HUES48 (cell line): ENCODE measurements around the gene SPATA31C1.
"Not testable (repeated sequence)": the region's sequence is repeated elsewhere in the genome, so short reads cannot be mapped to it uniquely, and the experiment has no call there.

Experiments used
- H3K27ac ChIP-seq: one replicate; pipeline ENCODE4 v1.7.0; 2013; ENCODE audit warnings: low read depth, low read length, inconsistent platforms
- H3K27me3 ChIP-seq: 2 replicates; pipeline ENCODE4 v1.6.1; 2013; ENCODE audit warnings: mild to moderate bottlenecking, low read length; ENCODE audit not compliant: control insufficient read depth, insufficient read depth
- H3K36me3 ChIP-seq: 2 replicates; pipeline ENCODE4 v1.6.1; 2013; ENCODE audit warnings: low read length; ENCODE audit not compliant: control insufficient read depth, insufficient read depth
- H3K4me1 ChIP-seq: 2 replicates; pipeline ENCODE4 v1.6.1; 2013; ENCODE audit warnings: mild to moderate bottlenecking, low read length; ENCODE audit not compliant: control insufficient read depth, insufficient read depth
- H3K4me3 ChIP-seq: 2 replicates; pipeline ENCODE4 v1.5.1; 2013; ENCODE audit warnings: mild to moderate bottlenecking, low read depth, low read length
- H3K9ac ChIP-seq: 2 replicates; pipeline ENCODE4 v1.6.1; 2013; ENCODE audit warnings: mild to moderate bottlenecking, low read depth, low read length, moderate library complexity
- H3K9me3 ChIP-seq: 2 replicates; pipeline ENCODE4 v1.6.1; 2013; ENCODE audit warnings: low read length; ENCODE audit not compliant: control insufficient read depth, insufficient read depth

Gene SPATA31C1

GRCh38 chr9:87938336-87938735, 20.6 kb downstream of the SPATA31C1 start:
- H3K4me1 ChIP-seq, H3K27ac ChIP-seq, H3K27me3 ChIP-seq, H3K36me3 ChIP-seq, H3K4me3 ChIP-seq, H3K9me3 ChIP-seq, H3K9ac ChIP-seq: not testable (repeated sequence)

DNA sequence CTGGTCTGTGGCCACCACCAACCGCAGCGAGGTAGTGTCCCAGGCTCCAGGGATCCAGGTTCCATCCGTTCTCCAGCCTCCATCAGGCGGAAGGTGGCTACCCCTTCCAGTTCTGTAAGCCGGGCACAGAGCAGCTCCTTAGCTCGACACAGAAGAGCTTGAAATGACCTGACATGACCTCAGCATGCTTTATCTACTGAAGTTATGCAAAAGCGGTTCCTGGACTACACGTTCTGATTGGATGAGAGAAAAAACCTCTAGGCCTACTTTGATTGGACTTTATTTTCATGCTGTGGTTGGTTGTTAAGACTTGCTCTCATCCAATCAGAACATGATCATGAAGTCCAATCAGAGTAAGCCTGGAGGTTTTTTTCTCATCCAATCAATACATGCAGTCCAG, 21.3 kb downstream of the SPATA31C1 start:
- not testable (repeated sequence) for H3K36me3 ChIP-seq, H3K27ac ChIP-seq, H3K27me3 ChIP-seq, H3K9me3 ChIP-seq, H3K9ac ChIP-seq, H3K4me3 ChIP-seq, H3K4me1 ChIP-seq

DNA sequence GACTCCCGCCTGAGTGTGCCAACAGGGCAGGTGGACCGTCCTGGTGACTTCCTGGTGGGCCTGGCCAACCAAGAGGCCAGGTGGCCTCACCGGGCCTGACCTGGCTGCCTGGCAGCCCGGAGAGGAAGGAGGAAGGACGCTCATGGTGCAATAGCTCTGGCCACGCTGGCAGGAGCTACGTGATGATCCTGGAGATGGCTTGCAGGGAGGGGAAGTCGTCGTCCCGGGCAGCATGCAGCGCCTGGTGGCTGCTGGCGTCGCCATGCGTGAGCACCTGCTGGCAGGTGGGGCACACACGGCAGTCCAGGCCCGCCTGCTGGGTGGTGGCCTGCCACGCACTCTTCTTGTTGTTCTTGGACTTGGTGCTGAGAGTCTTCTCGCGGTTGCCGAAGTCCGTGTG, 26.3 kb downstream of the SPATA31C1 start:
- no peaks in the 10 kb centered on the region for H3K4me1 ChIP-seq
- no peak overlapping the region for H3K9ac ChIP-seq
- no peaks in the 10 kb centered on the region for H3K36me3 ChIP-seq
- H3K9me3 ChIP-seq = no peaks in the 10 kb centered on the region
- no peaks in the 10 kb centered on the region; the same call in 1 of the 2 replicates for H3K27me3 ChIP-seq
- no peak overlapping the region for H3K27ac ChIP-seq
- no peak overlapping the region for H3K4me3 ChIP-seq

DNA sequence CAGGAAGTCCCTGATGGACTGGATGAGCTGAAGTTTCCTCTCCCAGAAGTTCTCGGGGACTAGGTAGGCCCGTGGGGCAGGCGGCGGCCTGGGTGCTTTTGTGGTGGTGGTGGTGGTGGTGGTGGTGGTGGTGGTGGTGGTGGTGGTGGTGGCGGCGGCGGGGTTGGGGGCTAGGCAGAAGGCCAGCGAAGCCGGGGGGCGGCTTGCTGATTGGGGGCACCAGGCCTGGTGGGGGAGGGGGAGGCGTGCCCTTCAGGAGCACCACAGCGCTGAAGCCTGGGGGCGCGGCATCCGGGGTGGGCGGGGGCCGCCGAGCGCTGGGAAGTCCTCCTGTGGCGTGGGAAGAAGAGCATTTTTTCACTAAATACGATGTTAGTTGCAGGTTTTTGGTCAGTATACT, 26.9 kb downstream of the SPATA31C1 start:
- Histone ChIP-seq H3K9ac (no peak overlapping the region), H3K36me3 (no peaks in the 10 kb centered on the region), H3K27me3 (no peaks in the 10 kb centered on the region; the same call in 1 of the 2 replicates), H3K4me1 (no peaks in the 10 kb centered on the region), H3K4me3 (no peak overlapping the region), H3K27ac (no peak overlapping the region), H3K9me3 (no peaks in the 10 kb centered on the region)

- H3K27me3 ChIP-seq = no peaks in the 10 kb centered on the region; the same call in 1 of the 2 replicates
- no peak overlapping the region for H3K9ac ChIP-seq
- no peaks in the 10 kb centered on the region for H3K4me1 ChIP-seq
- H3K4me3 ChIP-seq = no peak overlapping the region
- no peaks in the 10 kb centered on the region; the same call in 1 of the 2 replicates for H3K9me3 ChIP-seq
- H3K27ac ChIP-seq = no peak overlapping the region
- no peaks in the 10 kb centered on the region for H3K36me3 ChIP-seq
Measured at GRCh38 chr9:87950296-87950695, 32.5 kb downstream of the SPATA31C1 start.

DNA sequence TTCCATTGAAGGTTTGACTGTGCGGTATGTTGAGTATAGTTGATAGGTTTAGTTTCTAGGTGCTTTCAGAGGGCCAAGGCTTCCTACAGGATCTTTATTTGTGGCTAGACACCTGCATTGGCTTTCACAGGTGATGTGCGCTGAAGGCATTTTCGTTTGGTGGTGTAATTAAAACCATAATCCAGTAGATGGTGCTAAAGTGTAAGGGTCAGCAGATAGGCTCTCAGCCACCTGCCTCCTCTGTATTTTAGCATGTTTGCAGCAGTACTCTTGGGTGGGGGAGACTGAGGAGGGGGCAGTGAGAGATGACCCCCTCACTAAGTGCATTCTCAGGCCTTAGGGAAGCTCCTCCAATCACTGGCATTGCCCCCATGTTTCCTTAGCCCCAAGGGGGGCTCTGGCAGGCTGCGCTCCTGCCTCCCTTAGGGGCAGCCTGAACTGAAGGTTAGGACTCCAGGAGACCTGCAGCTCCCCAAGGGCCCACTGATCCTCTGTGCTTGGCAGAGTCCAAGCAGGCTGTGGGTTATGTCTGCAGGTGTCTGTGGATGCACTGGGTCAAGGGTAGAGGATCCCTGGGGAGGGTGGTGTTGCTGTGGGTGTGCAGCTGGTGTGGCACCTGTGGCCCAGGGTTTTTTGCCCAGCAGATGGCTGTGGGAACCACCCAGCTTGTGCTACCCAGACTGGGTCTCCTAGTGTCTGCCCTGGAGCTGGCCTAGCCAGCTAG, 33.2 kb downstream of the SPATA31C1 start:
- Histone ChIP-seq H3K4me1 (no peaks in the 10 kb centered on the region), H3K9ac (no peak overlapping the region), H3K27ac (no peak overlapping the region), H3K27me3 (no peaks in the 10 kb centered on the region), H3K9me3 (no peaks in the 10 kb centered on the region; the same call in 1 of the 2 replicates), H3K36me3 (no peaks in the 10 kb centered on the region), H3K4me3 (no peak overlapping the region)

GRCh38 chr9:87954230-87954629, 36.5 kb downstream of the SPATA31C1 start:
- no peak overlapping the region for H3K27ac ChIP-seq
- no peaks in the 10 kb centered on the region; the same call in 1 of the 2 replicates for H3K9me3 ChIP-seq
- no peak overlapping the region for H3K9ac ChIP-seq
- no peaks in the 10 kb centered on the region for H3K4me1 ChIP-seq
- H3K27me3 ChIP-seq = no peaks in the 10 kb centered on the region
- no peaks in the 10 kb centered on the region for H3K36me3 ChIP-seq
- no peak overlapping the region for H3K4me3 ChIP-seq

DNA sequence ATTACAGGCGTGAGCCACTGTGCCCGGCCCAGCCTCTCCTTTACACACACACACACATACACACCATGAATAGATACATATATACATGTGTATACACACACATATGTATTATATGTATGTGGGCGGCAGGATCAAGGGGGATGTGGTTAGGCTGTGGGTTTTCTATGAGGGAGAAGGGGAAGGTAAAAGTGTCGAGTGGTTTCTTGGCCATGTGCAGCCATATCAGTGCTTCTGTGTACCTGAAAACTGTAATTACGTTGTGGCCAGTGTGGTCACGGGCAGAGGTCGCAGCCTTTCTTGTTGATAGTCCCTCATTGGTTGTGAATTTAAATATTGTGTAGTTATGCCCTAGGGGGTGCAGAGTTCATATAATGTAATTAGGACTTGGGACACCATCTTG, 40.1 kb downstream of the SPATA31C1 start:
- no peaks in the 10 kb centered on the region; the same call in 1 of the 2 replicates for H3K9me3 ChIP-seq
- H3K36me3 ChIP-seq = no peaks in the 10 kb centered on the region
- H3K27me3 ChIP-seq = no peaks in the 10 kb centered on the region
- H3K4me3 ChIP-seq = no peak overlapping the region
- no peaks in the 10 kb centered on the region for H3K4me1 ChIP-seq
- H3K9ac ChIP-seq = no peak overlapping the region
- H3K27ac ChIP-seq = no peak overlapping the region

GRCh38 chr9:87958591-87958990, 40.8 kb downstream of the SPATA31C1 start:
- Histone ChIP-seq H3K4me3 (no peak overlapping the region), H3K9ac (no peak overlapping the region), H3K36me3 (no peaks in the 10 kb centered on the region), H3K27ac (no peak overlapping the region), H3K4me1 (no peaks in the 10 kb centered on the region), H3K27me3 (no peaks in the 10 kb centered on the region), H3K9me3 (no peaks in the 10 kb centered on the region; the same call in 1 of the 2 replicates)

DNA sequence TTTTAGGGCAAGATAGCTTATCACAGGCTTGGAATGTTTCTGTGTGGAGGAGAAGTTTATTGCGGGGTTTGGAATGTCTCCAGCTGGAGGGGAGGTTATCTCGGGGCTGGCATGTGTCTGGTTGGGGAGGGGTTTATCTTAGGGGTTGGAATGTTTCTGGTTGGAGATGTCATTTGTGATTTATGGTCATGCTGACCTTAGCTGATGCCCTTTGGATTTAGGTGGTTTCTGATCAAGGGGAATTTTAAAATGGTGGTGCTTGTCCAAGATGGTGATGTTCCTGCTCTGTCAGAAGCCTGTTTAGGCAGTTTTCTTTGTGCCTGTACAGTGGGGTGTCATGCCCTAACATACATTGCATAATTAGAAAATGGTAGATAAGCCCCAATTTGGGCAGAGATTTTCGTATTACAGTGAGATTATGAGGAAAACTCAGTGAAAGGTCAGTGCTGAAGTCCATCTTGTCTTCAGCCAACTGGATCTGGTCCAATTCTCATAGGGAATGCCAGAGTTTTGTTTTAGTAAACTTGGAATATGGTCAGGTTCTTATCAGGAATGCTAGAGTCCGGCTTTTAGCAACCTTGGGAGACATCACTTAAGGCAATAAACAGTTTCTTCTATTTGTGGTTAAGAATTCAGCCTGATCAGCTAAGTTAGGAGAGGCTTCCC, 42.3 kb downstream of the SPATA31C1 start:
- Histone ChIP-seq H3K27ac (no peak overlapping the region), H3K4me1 (no peaks in the 10 kb centered on the region), H3K9ac (no peak overlapping the region), H3K36me3 (no peaks in the 10 kb centered on the region), H3K9me3 (no peaks in the 10 kb centered on the region; the same call in 1 of the 2 replicates), H3K27me3 (no peaks in the 10 kb centered on the region), H3K4me3 (no peak overlapping the region)

DNA sequence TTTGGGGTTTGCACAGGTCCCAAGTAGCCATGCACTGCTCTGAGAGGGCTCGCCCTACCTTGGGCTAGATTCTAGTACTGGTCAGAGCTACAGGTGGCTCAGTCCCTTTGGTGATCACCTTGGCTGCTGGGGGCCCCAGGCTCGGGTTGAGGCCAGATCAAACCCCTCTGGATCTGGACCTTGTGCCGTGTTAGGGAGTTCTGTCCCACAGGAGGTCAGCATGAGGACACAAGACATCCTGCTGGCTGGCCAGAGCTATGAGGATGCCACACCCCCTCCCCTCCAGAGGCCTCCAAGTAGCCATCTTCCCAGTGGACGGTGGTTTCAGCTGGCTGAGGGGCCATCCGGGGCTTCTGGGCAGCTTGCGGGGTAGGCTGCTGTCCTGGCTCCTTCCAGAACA, 46.0 kb downstream of the SPATA31C1 start:
- Histone ChIP-seq H3K27me3 (no peaks in the 10 kb centered on the region), H3K9ac (no peak overlapping the region), H3K27ac (no peak overlapping the region), H3K4me3 (no peak overlapping the region), H3K9me3 (no peaks in the 10 kb centered on the region; the same call in 1 of the 2 replicates), H3K4me1 (no peaks in the 10 kb centered on the region), H3K36me3 (no peaks in the 10 kb centered on the region)
